Thoracic aorta (tissue), 2 donors: ENCODE measurements around the gene TMEM35B. TPM values are rescaled to one million over a fixed set of nuclear protein-coding genes. Genes with fewer than 3 reads are reported as not detected.
"Not testable (repeated sequence)": the region's sequence is repeated elsewhere in the genome, so short reads cannot be mapped to it uniquely, and the experiment has no call there.

Source experiments
- ATAC-seq: fragments of 150-250 bp; one replicate; pipeline ENCODE4 v1.8.0; 2017; ENCODE audit warnings: low read depth; ENCODE audit not compliant: insufficient number of reproducible peaks, low FRiP score
- DNase-seq: peaks from one replicate; pipeline ENCODE4 v3.0.0-alpha.2; 2020; ENCODE audit warnings: low spot score
- H3K27ac ChIP-seq, 2 donors: fragments of 200-600 bp; sonication (generic); 1 replicate in 1 of 2; 2 replicates in 1 of 2; pipeline ENCODE4 v1.5.1; 2016; ENCODE audit warnings: mild to moderate bottlenecking in 2 of 2, moderate library complexity in 2 of 2
- H3K27me3 ChIP-seq: fragments of 200-600 bp; sonication (generic); replicated peaks from 2 replicates; pipeline ENCODE4 v1.6.0; 2016; ENCODE audit warnings: mild to moderate bottlenecking; ENCODE audit not compliant: insufficient read depth
- H3K36me3 ChIP-seq: fragments of 200-600 bp; sonication (generic); one replicate; pipeline ENCODE4 v1.5.1; 2016
- H3K4me1 ChIP-seq, 2 donors: fragments of 200-600 bp; sonication (generic); 1 replicate in 1 of 2; 2 replicates in 1 of 2; pipeline versions ENCODE4 v1.5.1 to v1.6.0; 2016; ENCODE audit warnings: low read depth in 2 of 2, mild to moderate bottlenecking in 1 of 2; ENCODE audit not compliant: control insufficient read depth in 1 of 2
- H3K4me3 ChIP-seq: fragments of 200-600 bp; sonication (generic); 2 replicates; pipeline ENCODE4 v1.5.1; 2016; ENCODE audit warnings: mild to moderate bottlenecking
- H3K9me3 ChIP-seq: fragments of 200-600 bp; sonication (generic); 2 replicates; pipeline ENCODE4 v1.5.1; 2016
- CTCF ChIP-seq: fragments of 200-600 bp; sonication (generic); IDR thresholded peaks from one replicate; pipeline ENCODE4 v1.5.1; 2019; ENCODE audit warnings: antibody characterized with exemption
- total RNA-seq, 2 donors: library from RNA; depleted of rRNA; stranded (reverse); fragments of >200 nt; gene quantifications; one replicate each; pipeline versions ENCODE4 v1.1.0 to v1.2.3, GENCODE V29; 2016

TMEM35B gene
- total RNA-seq, 2 donors from 2014 or later: 44.5 to 47.3 TPM

GRCh38 chr1:34994878-34995277 lies 9.7 kb upstream of the TMEM35B start:
- TF ChIP-seq CTCF: no peak
- ATAC-seq: no peak
- no peak overlapping the region for H3K27ac ChIP-seq
- peaks cover 9% of the 10 kb centered on the region for H3K36me3 ChIP-seq
- no peaks in the 10 kb centered on the region for H3K27me3 ChIP-seq
- DNase-seq: no peak
- no peaks in the 10 kb centered on the region for H3K4me1 ChIP-seq
- no peak overlapping the region for H3K4me3 ChIP-seq
- no peaks in the 10 kb centered on the region for H3K9me3 ChIP-seq

GRCh38 chr1:34988581-34988980 lies 3.4 kb upstream of the TMEM35B start:
- DNase-seq: no peak
- no peak for TF ChIP-seq CTCF
- Histone ChIP-seq H3K36me3 (peaks cover 6% of the 10 kb centered on the region), H3K27me3 (no peaks in the 10 kb centered on the region), H3K4me3 (no peak overlapping the region), H3K9me3 (no peaks in the 10 kb centered on the region), H3K27ac (no peak overlapping the region), H3K4me1 (peaks cover 14 to 17% of the 10 kb centered on the region in 2 donors)
- no peak for ATAC-seq

GRCh38 chr1:34988147-34988546 lies 3.0 kb upstream of the TMEM35B start:
- TF ChIP-seq CTCF: no peak
- Histone ChIP-seq H3K4me1 (peaks cover 18 to 21% of the 10 kb centered on the region in 2 donors), H3K27me3 (no peaks in the 10 kb centered on the region), H3K27ac (no peak overlapping the region), H3K4me3 (no peak overlapping the region), H3K36me3 (peaks cover 6% of the 10 kb centered on the region), H3K9me3 (no peaks in the 10 kb centered on the region)
- DNase-seq (no peak), ATAC-seq (no peak)

- no peak for DNase-seq
- Histone ChIP-seq H3K4me3 (no peak overlapping the region), H3K27me3 (no peaks in the 10 kb centered on the region), H3K36me3 (peaks cover 6% of the 10 kb centered on the region), H3K9me3 (no peaks in the 10 kb centered on the region), H3K4me1 (peaks cover 18 to 28% of the 10 kb centered on the region in 2 donors), H3K27ac (no peak overlapping the region)
- no peak for TF ChIP-seq CTCF
- ATAC-seq: no peak
These were observed 1.9 kb upstream of the TMEM35B start for GRCh38 chr1:34987018-34987417.

- Histone ChIP-seq H3K4me1 (peaks cover 18 to 28% of the 10 kb centered on the region in 2 donors), H3K27ac (peak overlapping the region; percentile 87 to 97), H3K4me3 (peak overlapping the region; percentile 87)
- TF ChIP-seq CTCF: peak; percentile 4
- H3K36me3 ChIP-seq, ATAC-seq, H3K27me3 ChIP-seq, H3K9me3 ChIP-seq, DNase-seq: not testable (repeated sequence)
These were observed 410 bp upstream of the TMEM35B start for GRCh38 chr1:34985609-34985904.
